HG03575 (cell line): ENCODE measurements around the gene LIF.

ENCODE experiments used
- ATAC-seq: cut with Tn5 transposase; IDR thresholded peaks from one replicate; pipeline ENCODE4 v1.9.1; 2021; ENCODE audit not compliant: unreplicated experiment, insufficient number of reproducible peaks, low FRiP score; ENCODE audit errors: extremely low read depth

The LIF gene

GRCh38 chr22:30266445-30267381 is 20.2 kb upstream of the LIF start, which contains the start of gene OSM:
TSS of gene OSM (minus strand) at chr22:30266851. CDS start at chr22:30266799, 52 bp downstream.
- no peak for ATAC-seq

DNA sequence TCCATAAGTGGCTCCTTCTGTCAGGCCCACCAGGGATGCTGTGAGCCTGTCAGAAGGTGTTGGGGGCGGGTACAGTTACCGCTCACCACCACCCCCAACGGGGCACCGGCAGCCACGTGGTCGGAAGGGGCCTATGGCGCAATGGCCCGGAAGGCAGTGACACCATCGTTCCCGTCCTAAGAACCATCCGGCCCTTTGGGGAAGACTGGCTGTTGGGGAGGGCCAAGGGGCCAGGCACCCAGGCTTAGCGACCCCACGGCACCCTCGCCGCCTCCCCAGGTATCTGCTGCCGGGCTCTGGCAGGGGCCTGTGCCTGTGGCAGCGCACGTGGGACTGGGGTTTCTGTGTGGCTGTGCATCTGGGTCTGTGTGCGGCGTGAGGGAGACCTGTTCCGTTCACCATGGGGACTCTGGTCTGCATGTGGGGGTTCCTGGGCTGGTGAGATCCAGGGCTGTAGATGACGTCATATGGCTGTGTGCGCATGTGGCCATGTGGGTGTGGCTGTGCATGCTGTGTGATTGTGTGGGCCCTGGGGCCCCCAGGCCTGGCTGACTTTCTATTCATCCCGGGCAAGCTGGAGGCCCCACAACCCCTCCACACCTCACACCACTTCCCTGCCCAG is 19.4 kb upstream of the LIF start:
- no peak for ATAC-seq

DNA sequence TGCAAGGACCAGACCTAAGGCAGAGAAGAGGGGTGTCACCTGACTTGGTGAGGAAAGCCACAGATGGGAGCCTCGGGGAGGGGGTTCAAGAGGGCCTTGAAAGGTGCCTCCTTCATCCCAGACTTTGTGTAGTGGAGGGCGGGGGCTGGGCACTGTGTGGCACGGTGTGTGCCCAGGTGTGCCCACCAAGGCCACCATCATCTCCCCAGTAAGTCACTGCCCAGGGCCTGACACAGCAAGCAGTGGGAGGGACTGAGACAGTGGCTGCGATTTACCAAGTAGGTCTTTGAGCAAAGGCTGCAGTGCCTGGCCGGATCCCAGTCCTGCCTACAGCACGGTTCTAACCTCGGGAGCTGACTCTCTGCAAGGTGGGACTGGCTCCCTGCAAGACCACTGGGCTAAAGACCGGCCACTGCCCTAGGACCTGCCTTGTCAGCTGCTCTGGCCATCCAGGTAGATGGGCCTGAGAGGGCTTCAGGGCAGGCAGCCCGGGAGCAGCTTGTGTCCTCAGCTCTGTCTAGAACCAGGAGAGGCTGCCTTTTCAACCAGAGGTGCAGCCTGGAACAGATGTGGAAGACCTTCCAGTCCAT is 18.7 kb upstream of the LIF start:
- no peak for ATAC-seq

DNA sequence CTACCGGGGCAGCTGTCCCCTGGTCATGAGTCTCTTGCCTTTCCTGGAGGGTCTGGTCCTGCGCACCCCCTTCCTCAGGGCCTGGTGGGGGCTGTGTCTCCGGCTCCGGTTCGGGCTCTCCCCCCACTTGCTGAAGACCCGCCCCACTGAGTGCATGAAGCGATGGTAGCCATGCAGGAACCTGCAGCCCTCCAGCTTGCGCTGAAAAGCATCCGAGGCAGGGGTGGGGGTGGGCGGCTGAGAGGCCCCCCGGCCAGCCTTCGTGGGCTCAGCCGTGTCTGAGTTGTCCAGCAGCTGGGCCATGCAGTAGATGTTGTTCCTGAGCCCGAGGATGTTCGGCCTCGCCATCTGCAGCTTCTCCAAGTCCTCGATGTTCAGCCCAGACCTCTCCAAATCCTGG is 17.3 kb upstream of the LIF start:
- ATAC-seq: no peak

- no peak for ATAC-seq
Measured at GRCh38 chr22:30262917-30263741, 16.6 kb upstream of the LIF start.

GRCh38 chr22:30262112-30262511 is 15.6 kb upstream of the LIF start:
- no peak for ATAC-seq

GRCh38 chr22:30261134-30261533 is 14.6 kb upstream of the LIF start:
- ATAC-seq: no peak

GRCh38 chr22:30260682-30261081 is 14.1 kb upstream of the LIF start:
- ATAC-seq: no peak

DNA sequence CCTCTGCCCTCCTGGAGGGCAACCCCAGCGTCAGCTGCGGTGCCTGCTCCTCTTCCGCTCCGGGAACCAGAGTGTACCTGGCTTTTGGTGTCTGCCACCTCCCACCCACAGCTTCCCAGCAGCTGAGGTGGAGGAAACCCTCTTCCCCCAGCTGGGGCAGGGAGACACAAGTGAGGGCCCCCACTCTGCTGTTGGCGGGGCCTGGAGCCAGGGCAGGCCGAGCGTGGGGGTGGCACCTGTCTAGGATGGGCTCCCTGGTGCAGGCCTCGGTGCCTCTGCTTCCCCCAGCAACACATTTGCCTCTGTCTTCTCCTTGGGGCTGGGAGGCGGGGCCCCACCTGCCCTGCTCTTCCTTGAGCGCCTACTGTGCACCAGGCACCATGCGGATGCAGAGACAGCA is 13.7 kb upstream of the LIF start:
- no peak for ATAC-seq

DNA sequence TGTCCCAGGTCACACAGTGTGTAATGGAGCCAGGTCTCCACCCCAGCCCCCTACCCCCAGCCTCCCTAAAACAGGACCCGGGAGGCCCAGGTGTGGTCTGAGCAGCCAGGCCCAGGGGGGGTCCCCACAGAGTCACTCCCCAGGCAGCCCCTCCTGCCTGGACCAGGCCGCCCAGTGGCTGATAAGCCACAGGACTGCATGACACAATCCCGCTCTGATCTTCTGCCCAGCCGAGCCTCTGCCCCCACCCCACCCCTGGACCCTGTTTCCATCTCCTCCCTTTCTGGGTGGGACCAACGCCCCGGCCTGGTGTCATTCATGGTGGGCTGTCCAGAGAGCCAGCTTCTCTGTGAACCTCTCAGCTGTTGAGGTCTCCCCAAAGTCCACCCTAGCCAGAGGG is 7.8 kb upstream of the LIF start:
- ATAC-seq: no peak

GRCh38 chr22:30253205-30253852 is 6.8 kb upstream of the LIF start:
- ATAC-seq: no peak

DNA sequence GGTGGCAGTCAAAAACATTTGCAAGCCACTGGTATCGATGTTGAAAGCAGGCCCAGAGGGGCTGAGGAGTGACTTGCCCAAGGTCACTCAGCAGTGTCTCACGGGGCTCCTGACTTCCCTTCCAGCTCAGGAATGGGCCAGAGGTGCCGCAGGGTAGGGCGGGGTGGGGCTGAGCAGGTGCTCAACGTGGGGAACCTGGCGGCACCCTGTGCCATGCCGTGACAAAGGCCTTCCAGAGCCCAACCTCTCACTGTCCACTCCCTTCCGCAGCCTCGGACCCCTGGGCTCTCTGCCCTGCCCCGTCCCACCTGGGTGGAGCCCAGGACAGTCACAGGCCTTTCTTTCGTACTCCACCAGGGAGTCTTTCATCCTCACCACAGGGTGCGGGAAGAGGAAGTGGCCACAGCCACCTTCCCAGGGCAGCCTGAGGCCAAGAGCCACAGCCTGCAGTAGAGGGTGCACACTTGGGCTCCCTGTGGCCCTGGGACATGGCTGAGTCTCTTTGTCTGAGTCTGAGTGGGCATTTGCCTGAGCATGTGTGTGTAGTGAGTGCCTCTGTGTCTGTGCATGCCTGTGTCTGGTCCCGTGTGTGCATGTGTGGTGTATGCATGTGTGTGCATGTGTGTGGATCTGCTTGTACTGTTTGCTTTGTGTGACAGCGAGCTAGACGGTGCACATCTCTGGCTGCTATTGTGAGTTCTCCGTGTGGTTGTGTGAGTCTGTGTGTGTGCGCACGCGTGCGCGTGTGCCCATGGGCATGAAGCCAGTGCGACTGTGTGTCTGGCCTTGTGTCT is 6.0 kb upstream of the LIF start:
- no peak for ATAC-seq

DNA sequence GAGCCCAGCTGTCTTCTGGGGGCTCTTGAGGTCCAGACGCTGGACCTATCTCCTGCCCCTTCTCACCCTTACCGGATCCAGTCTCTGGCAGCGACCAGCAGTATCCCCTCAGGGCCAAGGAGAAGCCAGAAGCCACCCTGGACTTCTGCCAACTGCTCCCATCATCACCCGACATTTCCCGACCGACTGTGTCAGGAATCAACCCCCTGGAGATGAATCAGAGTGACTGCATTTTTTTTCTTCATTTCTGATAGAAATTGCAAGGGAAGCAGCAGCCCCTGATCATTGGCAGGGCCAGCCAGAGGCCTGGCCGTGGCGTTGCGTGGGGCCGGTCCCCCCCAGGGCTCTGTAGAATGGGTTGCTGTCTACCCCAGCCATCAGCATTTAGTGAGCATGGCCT is 5.2 kb upstream of the LIF start:
- no peak for ATAC-seq

GRCh38 chr22:30250661-30251267 is 4.2 kb upstream of the LIF start:
- ATAC-seq: no peak

GRCh38 chr22:30250039-30250565 is 3.5 kb upstream of the LIF start:
- no peak for ATAC-seq

DNA sequence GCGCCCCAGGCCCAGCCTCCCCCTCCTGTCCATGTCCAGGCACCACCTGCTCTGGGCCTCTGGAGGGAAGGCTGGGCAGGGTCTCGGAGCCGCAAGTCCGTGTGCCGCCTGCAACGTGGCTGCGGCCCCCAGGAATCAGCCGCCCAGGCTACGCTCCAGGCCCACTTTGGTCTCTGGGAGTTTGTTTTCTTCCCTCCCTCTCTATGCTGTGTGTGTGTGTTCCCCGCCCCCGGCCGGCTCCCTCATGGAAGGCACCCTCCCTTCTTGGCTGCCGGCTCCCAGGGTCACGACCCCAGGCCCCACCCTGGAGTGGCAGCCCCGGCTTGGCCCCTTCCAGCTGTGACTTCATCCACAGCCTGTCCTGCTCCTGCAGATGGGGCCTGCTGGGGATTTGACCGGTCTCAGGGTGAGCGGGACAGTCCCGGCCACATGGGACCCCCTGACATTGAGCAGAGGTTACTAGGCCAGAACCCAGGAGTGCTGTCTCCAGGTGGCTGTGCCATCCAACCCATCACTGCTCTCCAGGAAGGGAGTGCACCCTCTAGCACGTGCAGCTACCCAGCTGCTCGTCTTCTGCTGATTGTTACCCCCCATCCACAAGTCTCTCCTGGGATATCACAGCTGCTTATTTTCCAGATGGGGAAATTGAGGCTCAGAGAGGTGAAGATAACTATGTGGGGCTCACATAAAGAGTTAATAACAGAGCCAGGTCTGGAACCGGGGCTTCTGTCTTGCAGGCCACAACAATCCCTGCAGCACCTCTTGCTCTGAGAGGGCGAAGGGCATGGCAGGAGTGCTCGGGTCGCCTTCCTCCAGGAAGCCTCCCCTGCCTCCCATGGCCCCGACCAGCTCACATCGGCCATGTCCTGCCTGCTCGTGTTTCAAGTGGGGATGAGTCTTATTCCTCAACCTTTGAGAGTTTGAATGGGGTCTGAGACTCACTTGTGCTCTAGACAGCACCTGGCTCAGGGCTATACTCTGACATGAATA is 2.8 kb upstream of the LIF start:
- ATAC-seq: no peak
